ENCODE measurements around the gene FADS6.

FADS6 gene

GRCh38 chr17:74862108-74862901 is 31.1 kb downstream of the FADS6 start:
- H3K27ac ChIP-seq: no peak overlapping the region
- TF ChIP-seq CTCF (conservative IDR thresholded peaks at IDR 0.05) (peak; percentile 82), ZFX (IDR thresholded peaks at IDR 0.05) (no peak)

- TF ChIP-seq ZFX (IDR thresholded peaks at IDR 0.05): no peak
- TF ChIP-seq CTCF (conservative IDR thresholded peaks at IDR 0.05): no peak
- no peak overlapping the region for H3K27ac ChIP-seq
These were observed 31.7 kb downstream of the FADS6 start for GRCh38 chr17:74861662-74862107.

- TF ChIP-seq CTCF (conservative IDR thresholded peaks at IDR 0.05) (no peak), ZFX (IDR thresholded peaks at IDR 0.05) (no peak)
- H3K27ac ChIP-seq: no peak overlapping the region
These were observed 32.4 kb downstream of the FADS6 start for GRCh38 chr17:74860872-74861661.

- TF ChIP-seq CTCF (conservative IDR thresholded peaks at IDR 0.05) (no peak; the same call in 1 of the 2 replicates), ZFX (IDR thresholded peaks at IDR 0.05) (no peak)
- no peak overlapping the region for H3K27ac ChIP-seq
These were observed 33.1 kb downstream of the FADS6 start for GRCh38 chr17:74860229-74860871.

- no peak within 1 kb of the TSS for H3K27ac ChIP-seq
- TF ChIP-seq ZFX (IDR thresholded peaks at IDR 0.05) (no peak), CTCF (conservative IDR thresholded peaks at IDR 0.05) (peak; percentile 87)
These were observed 33.8 kb downstream of the FADS6 start, which contains the start of gene GRIN2C for GRCh38 chr17:74859459-74860228. Gene GRIN2C, minus strand, starts transcription at chr17:74859885. Its CDS starts 4,793 bp downstream, at chr17:74855092.

- H3K27ac ChIP-seq: no peak overlapping the region
- no peak for TF ChIP-seq CTCF (conservative IDR thresholded peaks at IDR 0.05)
- TF ChIP-seq ZFX (IDR thresholded peaks at IDR 0.05): no peak
These were observed 34.6 kb downstream of the FADS6 start for GRCh38 chr17:74858672-74859458.
